ENCODE data around the gene TNNI2. TPM values are rescaled to one million over a fixed set of nuclear protein-coding genes. Genes with fewer than 3 reads are reported as not detected.

The TNNI2 gene
- polyA plus RNA-seq, 3 donors: 0.32 to 6.6 TPM; not detected in 1

GRCh38 chr11:1887451-1888346 lies 48.9 kb downstream of the TNNI2 start:
- no peak for DNase-seq

- DNase-seq: no peak
These were observed 49.6 kb downstream of the TNNI2 start for GRCh38 chr11:1888347-1888753.

GRCh38 chr11:1888811-1889210 lies 50.0 kb downstream of the TNNI2 start:
- DNase-seq: no peak

- DNase-seq: no peak
These were observed 50.6 kb downstream of the TNNI2 start for GRCh38 chr11:1889224-1889930.

- DNase-seq: no peak
These were observed 51.4 kb downstream of the TNNI2 start for GRCh38 chr11:1889941-1890855.

Other genes starting within 250 kb of the TNNI2 start
- under 1 TPM in 2 of 3 donors, not detected in 1; 0.25 to 0.42 TPM for gene KRTAP5-2, start 240.7 kb upstream of the TNNI2 start, polyA plus RNA-seq (ENCODE audit: insufficient read length in 3 of 3)
- not detected for gene KRTAP5-3, start 230.5 kb upstream of the TNNI2 start, polyA plus RNA-seq (ENCODE audit: insufficient read length in 3 of 3)
- not detected for gene KRTAP5-4, start 216.8 kb upstream of the TNNI2 start, polyA plus RNA-seq (ENCODE audit: insufficient read length in 3 of 3)
- gene KRTAP5-5, start 209.2 kb upstream of the TNNI2 start, polyA plus RNA-seq (ENCODE audit: insufficient read length in 3 of 3): not detected
- not detected for gene KRTAP5-6, start 141.8 kb upstream of the TNNI2 start, polyA plus RNA-seq (ENCODE audit: insufficient read length in 3 of 3)
- under 1 TPM; 0.19 to 0.34 (median 0.31) TPM for gene IFITM10, start 88.4 kb upstream of the TNNI2 start, polyA plus RNA-seq (ENCODE audit: insufficient read length in 3 of 3)
- 100 to 1,000 TPM; 226 to 268 (median 263) TPM for gene CTSD, start 75.1 kb upstream of the TNNI2 start, polyA plus RNA-seq (ENCODE audit: insufficient read length in 3 of 3)
- gene SYT8, start 4.0 kb upstream of the TNNI2 start, polyA plus RNA-seq (ENCODE audit: insufficient read length in 3 of 3): under 1 TPM; 0.24 to 0.40 (median 0.34) TPM
- 1 to 10 TPM; 4.8 to 7.2 (median 6.4) TPM for gene LSP1, start 14.1 kb downstream of the TNNI2 start, polyA plus RNA-seq (ENCODE audit: insufficient read length in 3 of 3)
- under 1 TPM in 2 of 3 donors, not detected in 1; 0.11 to 0.25 TPM for gene PRR33, start 52.9 kb downstream of the TNNI2 start, polyA plus RNA-seq (ENCODE audit: insufficient read length in 3 of 3)
- 10 to 100 TPM in 2 of 3 donors, 1 to 10 TPM in 1; 9.7 to 12.5 (median 10.5) TPM for gene TNNT3, start 80.7 kb downstream of the TNNI2 start, polyA plus RNA-seq (ENCODE audit: insufficient read length in 3 of 3)
- 10 to 100 TPM; 51.8 to 80.0 (median 53.8) TPM for gene MRPL23, start 108.4 kb downstream of the TNNI2 start, polyA plus RNA-seq (ENCODE audit: insufficient read length in 3 of 3)
- gene H19, start 158.9 kb downstream of the TNNI2 start, polyA plus RNA-seq (ENCODE audit: insufficient read length in 3 of 3): 1,000 to 10,000 TPM; 1,758 to 3,714 (median 3,084) TPM